ENCODE measurements around the gene PGAP6.
"Not testable (repeated sequence)": the region's sequence is repeated elsewhere in the genome, so short reads cannot be mapped to it uniquely, and the experiment has no call there.

PGAP6 gene

DNA sequence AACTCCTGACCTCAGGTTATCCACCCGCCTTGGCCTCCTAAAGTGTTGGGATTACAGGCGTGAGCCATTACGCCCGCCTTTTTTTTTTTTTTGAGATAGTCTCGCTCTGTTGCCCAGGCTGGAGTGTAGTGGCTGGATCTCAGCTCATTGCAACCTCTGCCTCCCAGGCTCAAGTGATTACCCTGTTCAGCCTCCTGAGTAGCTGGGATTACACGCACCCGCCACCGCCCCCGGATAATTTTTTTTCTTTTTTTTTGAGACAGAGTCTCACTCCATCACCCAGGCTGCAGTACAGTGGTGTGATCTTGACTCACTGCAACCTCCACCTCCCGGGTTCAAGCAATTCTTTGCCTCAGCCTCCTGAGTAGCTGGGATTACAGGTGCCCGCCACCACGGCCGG, 40.4 kb upstream of the PGAP6 start:
- H3K27ac ChIP-seq (ENCODE audit: low read depth in 2 of 2, low read length in 2 of 2); H3K36me3 ChIP-seq (ENCODE audit: control insufficient read depth in 2 of 2, insufficient read depth in 2 of 2, low read length in 2 of 2): not testable (repeated sequence)

DNA sequence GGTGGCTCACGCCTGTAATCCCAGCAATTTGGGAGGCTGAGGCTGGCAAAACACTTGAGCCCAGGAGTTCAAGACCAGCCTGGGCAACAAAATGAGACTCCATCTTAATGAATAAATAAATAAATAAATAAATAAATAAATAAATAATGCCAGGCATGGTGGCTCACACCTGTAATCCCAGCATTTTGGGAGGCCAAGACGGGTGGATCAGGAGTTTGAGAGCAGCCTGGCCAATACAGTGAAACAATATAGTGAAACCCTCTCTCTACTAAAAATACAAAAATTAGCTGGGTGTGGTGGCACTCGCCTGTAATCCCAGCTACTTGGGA, 33.4 kb upstream of the PGAP6 start:
- not testable (repeated sequence) for H3K27ac ChIP-seq (ENCODE audit: low read depth in 2 of 2, low read length in 2 of 2); H3K4me3 ChIP-seq (ENCODE audit: low read length in 2 of 2); H3K4me1 ChIP-seq (ENCODE audit: control insufficient read depth in 2 of 2, insufficient read depth in 2 of 2, low read length in 2 of 2); H3K9ac ChIP-seq (ENCODE audit: low read depth in 1 of 2, low read length in 2 of 2); H3K9me3 ChIP-seq (ENCODE audit: control insufficient read depth in 2 of 2, low read length in 2 of 2); H3K27me3 ChIP-seq (ENCODE audit: control insufficient read depth in 2 of 2, insufficient read depth in 2 of 2, low read length in 2 of 2); H3K36me3 ChIP-seq (ENCODE audit: control insufficient read depth in 2 of 2, insufficient read depth in 2 of 2, low read length in 2 of 2)

More for the DNA sequence above, 40.4 kb upstream of the PGAP6 start:
- H3K9me3 ChIP-seq (ENCODE audit: control insufficient read depth in 2 of 2, low read length in 2 of 2); H3K27me3 ChIP-seq (ENCODE audit: control insufficient read depth in 2 of 2, insufficient read depth in 2 of 2, low read length in 2 of 2); H3K9ac ChIP-seq (ENCODE audit: low read depth in 1 of 2, low read length in 2 of 2); H3K4me3 ChIP-seq (ENCODE audit: low read length in 2 of 2): not testable (repeated sequence)
- peaks cover 11 to 21% of the 10 kb centered on the region in 2 donors for H3K4me1 ChIP-seq (ENCODE audit: control insufficient read depth in 2 of 2, insufficient read depth in 2 of 2, low read length in 2 of 2)

DNA sequence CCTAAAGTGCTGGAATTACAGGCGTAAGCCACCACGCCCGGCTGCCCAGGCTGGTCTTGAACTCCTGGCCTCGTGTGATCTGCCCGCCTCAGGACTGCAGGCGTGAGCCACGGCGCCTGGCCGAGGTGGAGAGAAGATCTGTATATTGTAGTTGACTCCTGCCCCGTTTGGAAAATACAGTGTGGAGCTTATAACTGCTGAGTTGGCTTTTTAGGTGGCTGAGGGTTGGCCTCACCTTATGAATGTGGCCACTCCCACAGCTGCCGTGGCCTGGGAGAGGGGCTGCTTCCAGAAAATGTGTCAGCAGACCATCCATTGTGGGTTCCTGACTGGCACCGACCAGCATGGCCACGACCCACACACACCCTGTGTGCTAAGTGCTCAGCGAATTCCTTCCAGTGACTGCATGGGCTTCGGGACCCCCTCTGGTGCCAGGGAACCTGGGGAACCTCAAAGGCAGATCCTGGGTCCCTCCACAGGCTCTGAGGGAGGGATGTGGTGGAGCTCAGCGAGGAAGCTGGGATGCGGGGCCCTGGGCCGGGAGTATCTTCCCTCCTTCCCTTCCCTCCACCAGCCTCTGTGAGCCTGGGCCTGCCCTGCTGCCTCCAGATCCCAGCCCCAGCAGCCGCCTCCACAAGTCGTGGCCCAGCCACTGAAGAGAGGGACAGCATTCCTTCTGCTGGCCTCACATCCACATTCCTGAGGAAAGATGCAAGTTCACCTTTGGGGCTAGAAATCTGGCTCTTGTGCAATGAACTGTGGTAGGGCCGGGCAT, 32.8 kb upstream of the PGAP6 start:
- Histone ChIP-seq H3K27me3 (ENCODE audit: control insufficient read depth in 2 of 2, insufficient read depth in 2 of 2, low read length in 2 of 2) (no peaks in the 10 kb centered on the region), H3K36me3 (ENCODE audit: control insufficient read depth in 2 of 2, insufficient read depth in 2 of 2, low read length in 2 of 2) (peaks cover 6 to 13% of the 10 kb centered on the region in 2 donors), H3K4me1 (ENCODE audit: control insufficient read depth in 2 of 2, insufficient read depth in 2 of 2, low read length in 2 of 2) (no peaks in the 10 kb centered on the region), H3K27ac (ENCODE audit: low read depth in 2 of 2, low read length in 2 of 2) (no peak overlapping the region), H3K4me3 (ENCODE audit: low read length in 2 of 2) (no peak overlapping the region), H3K9ac (ENCODE audit: low read depth in 1 of 2, low read length in 2 of 2) (no peak overlapping the region), H3K9me3 (ENCODE audit: control insufficient read depth in 2 of 2, low read length in 2 of 2) (no peaks in the 10 kb centered on the region)

DNA sequence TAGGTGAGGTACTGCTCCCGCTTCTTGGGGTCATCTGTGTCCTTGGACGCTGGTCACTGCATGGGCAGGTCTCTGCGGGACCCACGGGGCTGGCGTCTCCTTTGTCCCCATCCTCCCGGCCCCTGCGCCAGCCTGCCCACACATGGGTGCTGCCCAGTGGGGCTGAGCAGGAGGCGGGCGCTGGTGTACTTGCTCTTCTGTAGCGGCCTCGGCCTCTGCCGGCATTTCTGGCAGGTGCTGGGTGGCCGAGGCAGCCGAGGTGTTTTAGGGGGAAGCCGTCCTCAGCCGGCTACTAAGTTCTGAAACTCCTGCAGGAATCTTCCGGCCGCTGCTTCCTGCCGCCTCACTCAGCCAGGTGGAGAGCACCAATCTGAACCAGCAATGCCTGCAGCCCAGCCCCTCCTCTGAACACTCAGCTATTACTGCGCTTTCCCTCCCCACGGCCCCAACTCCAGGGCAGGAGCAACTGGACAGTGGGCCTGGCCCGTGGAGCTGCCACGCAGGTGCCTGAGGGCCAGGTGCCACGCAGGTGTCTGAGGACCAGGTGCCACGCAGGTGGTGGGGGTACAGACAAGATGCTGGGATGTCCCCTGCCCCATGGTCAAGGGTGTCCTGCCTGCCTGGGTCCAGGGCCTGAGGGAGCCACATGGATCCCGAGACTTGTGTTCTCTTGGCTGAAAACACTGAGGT, 29.9 kb upstream of the PGAP6 start:
- no peak overlapping the region for H3K27ac ChIP-seq (ENCODE audit: low read depth in 2 of 2, low read length in 2 of 2)
- no peaks in the 10 kb centered on the region for H3K9me3 ChIP-seq (ENCODE audit: control insufficient read depth in 2 of 2, low read length in 2 of 2)
- H3K9ac ChIP-seq (ENCODE audit: low read depth in 1 of 2, low read length in 2 of 2), result no peak overlapping the region
- H3K27me3 ChIP-seq (ENCODE audit: control insufficient read depth in 2 of 2, insufficient read depth in 2 of 2, low read length in 2 of 2), result no peaks in the 10 kb centered on the region
- peaks cover 6 to 14% of the 10 kb centered on the region in 2 donors for H3K36me3 ChIP-seq (ENCODE audit: control insufficient read depth in 2 of 2, insufficient read depth in 2 of 2, low read length in 2 of 2)
- H3K4me1 ChIP-seq (ENCODE audit: control insufficient read depth in 2 of 2, insufficient read depth in 2 of 2, low read length in 2 of 2), result no peaks in the 10 kb centered on the region
- H3K4me3 ChIP-seq (ENCODE audit: low read length in 2 of 2), result no peak overlapping the region

DNA sequence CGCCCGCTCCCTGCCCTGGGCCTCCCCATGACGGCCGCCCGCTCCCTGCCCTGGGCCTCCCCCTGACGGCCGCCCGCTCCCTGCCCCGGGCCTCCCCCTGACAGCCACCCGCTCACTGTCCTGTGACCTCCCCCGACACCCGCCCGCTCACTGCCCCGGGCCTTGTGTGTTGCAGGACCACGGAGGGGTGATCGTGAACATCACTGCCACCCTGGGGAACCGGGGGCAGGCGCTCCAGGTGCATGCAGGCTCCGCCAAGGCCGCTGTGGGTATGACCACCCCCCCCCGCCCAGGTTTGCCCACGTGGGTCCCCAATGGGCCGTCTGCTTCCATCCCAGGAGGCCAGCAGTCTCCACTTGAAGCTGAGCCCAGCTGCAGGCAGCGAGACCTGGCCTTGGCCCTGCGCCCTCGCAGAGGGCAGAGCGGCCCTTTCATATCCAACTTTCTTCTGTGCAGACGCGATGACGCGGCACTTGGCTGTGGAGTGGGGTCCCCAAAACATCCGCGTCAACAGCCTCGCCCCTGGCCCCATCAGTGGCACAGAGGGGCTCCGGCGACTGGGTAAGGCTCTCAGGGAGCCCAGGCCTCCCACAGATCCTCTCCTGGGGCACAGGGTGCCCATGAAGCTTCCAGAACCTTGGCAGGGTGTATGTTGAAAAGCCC, 28.9 kb upstream of the PGAP6 start:
- no peak overlapping the region for H3K4me3 ChIP-seq (ENCODE audit: low read length in 2 of 2)
- H3K27ac ChIP-seq (ENCODE audit: low read depth in 2 of 2, low read length in 2 of 2), result no peak overlapping the region
- H3K9me3 ChIP-seq (ENCODE audit: control insufficient read depth in 2 of 2, low read length in 2 of 2), result no peaks in the 10 kb centered on the region
- peaks cover 6 to 14% of the 10 kb centered on the region in 2 donors for H3K36me3 ChIP-seq (ENCODE audit: control insufficient read depth in 2 of 2, insufficient read depth in 2 of 2, low read length in 2 of 2)
- H3K27me3 ChIP-seq (ENCODE audit: control insufficient read depth in 2 of 2, insufficient read depth in 2 of 2, low read length in 2 of 2), result no peaks in the 10 kb centered on the region
- H3K4me1 ChIP-seq (ENCODE audit: control insufficient read depth in 2 of 2, insufficient read depth in 2 of 2, low read length in 2 of 2), result no peaks in the 10 kb centered on the region
- H3K9ac ChIP-seq (ENCODE audit: low read depth in 1 of 2, low read length in 2 of 2), result no peak overlapping the region

DNA sequence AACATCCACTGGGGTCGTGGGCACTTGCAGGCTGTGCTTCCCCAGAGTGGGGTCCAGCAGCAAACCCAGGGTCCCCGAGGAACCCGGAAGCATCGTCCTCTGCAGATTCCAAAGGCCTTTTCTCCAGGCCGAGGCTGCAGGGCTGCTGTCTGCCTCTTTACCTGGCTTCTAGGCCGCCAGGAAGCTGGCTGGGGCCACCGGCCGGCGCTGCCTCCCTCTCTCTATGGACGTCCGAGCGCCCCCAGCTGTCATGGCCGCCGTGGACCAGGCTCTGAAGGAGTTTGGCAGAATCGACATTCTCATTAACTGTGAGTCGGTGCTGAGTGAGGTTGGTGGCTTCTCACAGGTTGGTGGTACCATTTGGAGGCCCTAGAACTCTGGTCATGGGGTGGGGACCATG, 25.5 kb upstream of the PGAP6 start:
- Histone ChIP-seq H3K27me3 (ENCODE audit: control insufficient read depth in 2 of 2, insufficient read depth in 2 of 2, low read length in 2 of 2) (no peaks in the 10 kb centered on the region), H3K4me1 (ENCODE audit: control insufficient read depth in 2 of 2, insufficient read depth in 2 of 2, low read length in 2 of 2) (no peaks in the 10 kb centered on the region), H3K36me3 (ENCODE audit: control insufficient read depth in 2 of 2, insufficient read depth in 2 of 2, low read length in 2 of 2) (peaks cover 6 to 14% of the 10 kb centered on the region in 2 donors), H3K27ac (ENCODE audit: low read depth in 2 of 2, low read length in 2 of 2) (no peak overlapping the region), H3K9me3 (ENCODE audit: control insufficient read depth in 2 of 2, low read length in 2 of 2) (no peaks in the 10 kb centered on the region), H3K4me3 (ENCODE audit: low read length in 2 of 2) (no peak overlapping the region), H3K9ac (ENCODE audit: low read depth in 1 of 2, low read length in 2 of 2) (no peak overlapping the region)

DNA sequence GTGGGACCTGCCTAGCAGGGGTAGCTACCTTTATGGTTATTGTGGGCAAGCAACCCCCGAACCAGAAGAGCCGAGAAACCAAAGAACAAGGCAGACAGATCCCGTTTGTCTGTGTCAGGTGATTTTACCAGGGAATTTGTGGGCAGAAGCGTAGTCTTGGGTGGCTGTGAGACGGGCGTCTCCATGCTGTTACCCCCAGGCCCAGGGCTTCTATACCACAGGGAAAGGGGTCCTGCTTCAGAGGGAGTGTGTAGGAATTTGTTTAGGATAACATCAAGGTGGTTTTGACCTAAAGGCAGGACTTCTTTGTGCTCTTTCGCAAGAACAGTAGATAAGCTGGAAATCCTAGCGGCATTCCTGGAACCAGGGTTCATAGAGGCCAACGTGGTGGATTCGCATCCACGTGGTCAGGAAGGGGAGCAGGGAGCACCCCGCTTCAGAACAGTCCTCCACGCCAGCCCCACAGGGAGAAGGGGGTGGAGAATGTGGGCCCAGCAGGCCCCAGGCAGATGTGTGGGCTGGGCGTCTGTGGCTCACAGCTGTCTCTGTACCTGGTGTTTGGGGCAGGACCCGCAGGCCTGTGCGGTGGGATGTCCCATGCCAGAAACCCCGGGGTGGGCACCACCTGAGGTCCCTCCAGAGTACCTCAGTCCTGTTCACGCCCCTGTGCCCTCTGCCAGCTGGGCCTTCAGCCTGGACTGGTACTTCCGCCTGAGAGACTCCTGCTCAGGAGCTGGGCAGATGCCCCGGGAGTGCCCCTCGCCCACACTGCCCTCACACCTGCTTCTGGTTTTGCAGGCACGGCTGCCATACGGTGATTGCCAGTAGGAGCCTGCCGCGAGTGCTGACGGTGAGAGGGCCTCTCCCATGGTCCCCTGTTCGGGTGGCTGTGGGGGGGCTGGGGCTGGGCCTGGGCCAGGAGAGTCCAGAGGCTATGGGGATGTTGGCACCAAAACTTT, 24.0 kb upstream of the PGAP6 start:
- H3K27ac ChIP-seq (ENCODE audit: low read depth in 2 of 2, low read length in 2 of 2), result no peak overlapping the region

DNA sequence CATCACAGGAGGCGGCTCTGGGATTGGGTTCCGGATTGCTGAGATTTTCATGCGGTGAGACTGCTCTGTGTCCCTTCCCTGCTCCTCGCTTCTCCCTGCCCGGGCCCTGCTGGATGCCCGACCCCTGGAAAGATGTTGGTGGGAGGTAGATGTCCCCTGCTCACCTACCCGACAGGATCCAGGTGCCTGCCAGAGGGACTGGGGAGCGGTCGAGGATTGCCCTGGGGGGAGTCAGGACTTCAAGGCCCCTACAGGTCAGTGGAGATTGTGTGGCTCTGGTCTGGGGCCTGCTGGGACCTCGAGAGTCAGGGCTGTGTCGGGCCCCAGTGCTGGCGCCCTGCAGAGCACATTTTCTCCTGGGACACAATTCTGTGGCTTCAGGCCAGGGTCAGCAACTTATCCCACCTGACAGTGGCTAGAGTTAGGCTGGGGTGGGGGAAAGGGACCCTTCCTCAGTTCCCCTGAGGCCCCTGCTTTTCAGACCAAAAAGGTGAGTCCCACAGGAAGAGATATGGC, 23.3 kb upstream of the PGAP6 start:
- no peaks in the 10 kb centered on the region for H3K27me3 ChIP-seq (ENCODE audit: control insufficient read depth in 2 of 2, insufficient read depth in 2 of 2, low read length in 2 of 2)
- no peak overlapping the region for H3K27ac ChIP-seq (ENCODE audit: low read depth in 2 of 2, low read length in 2 of 2)
- no peak overlapping the region for H3K9ac ChIP-seq (ENCODE audit: low read depth in 1 of 2, low read length in 2 of 2)
- H3K4me1 ChIP-seq (ENCODE audit: control insufficient read depth in 2 of 2, insufficient read depth in 2 of 2, low read length in 2 of 2), result peaks cover 4 to 7% of the 10 kb centered on the region in 2 donors
- no peak overlapping the region for H3K4me3 ChIP-seq (ENCODE audit: low read length in 2 of 2)
- H3K9me3 ChIP-seq (ENCODE audit: control insufficient read depth in 2 of 2, low read length in 2 of 2), result no peaks in the 10 kb centered on the region
- peaks cover 0 to 6% of the 10 kb centered on the region in 2 donors for H3K36me3 ChIP-seq (ENCODE audit: control insufficient read depth in 2 of 2, insufficient read depth in 2 of 2, low read length in 2 of 2)

More for the DNA sequence above, 24.0 kb upstream of the PGAP6 start:
- H3K36me3 ChIP-seq (ENCODE audit: control insufficient read depth in 2 of 2, insufficient read depth in 2 of 2, low read length in 2 of 2), result peaks cover 0 to 8% of the 10 kb centered on the region in 2 donors
- H3K9ac ChIP-seq (ENCODE audit: low read depth in 1 of 2, low read length in 2 of 2), result no peak overlapping the region
- H3K4me1 ChIP-seq (ENCODE audit: control insufficient read depth in 2 of 2, insufficient read depth in 2 of 2, low read length in 2 of 2), result peaks cover under 1 to 1% of the 10 kb centered on the region in 2 donors
- H3K9me3 ChIP-seq (ENCODE audit: control insufficient read depth in 2 of 2, low read length in 2 of 2), result no peaks in the 10 kb centered on the region
- H3K27me3 ChIP-seq (ENCODE audit: control insufficient read depth in 2 of 2, insufficient read depth in 2 of 2, low read length in 2 of 2), result no peaks in the 10 kb centered on the region
- H3K4me3 ChIP-seq (ENCODE audit: low read length in 2 of 2), result no peak overlapping the region

DNA sequence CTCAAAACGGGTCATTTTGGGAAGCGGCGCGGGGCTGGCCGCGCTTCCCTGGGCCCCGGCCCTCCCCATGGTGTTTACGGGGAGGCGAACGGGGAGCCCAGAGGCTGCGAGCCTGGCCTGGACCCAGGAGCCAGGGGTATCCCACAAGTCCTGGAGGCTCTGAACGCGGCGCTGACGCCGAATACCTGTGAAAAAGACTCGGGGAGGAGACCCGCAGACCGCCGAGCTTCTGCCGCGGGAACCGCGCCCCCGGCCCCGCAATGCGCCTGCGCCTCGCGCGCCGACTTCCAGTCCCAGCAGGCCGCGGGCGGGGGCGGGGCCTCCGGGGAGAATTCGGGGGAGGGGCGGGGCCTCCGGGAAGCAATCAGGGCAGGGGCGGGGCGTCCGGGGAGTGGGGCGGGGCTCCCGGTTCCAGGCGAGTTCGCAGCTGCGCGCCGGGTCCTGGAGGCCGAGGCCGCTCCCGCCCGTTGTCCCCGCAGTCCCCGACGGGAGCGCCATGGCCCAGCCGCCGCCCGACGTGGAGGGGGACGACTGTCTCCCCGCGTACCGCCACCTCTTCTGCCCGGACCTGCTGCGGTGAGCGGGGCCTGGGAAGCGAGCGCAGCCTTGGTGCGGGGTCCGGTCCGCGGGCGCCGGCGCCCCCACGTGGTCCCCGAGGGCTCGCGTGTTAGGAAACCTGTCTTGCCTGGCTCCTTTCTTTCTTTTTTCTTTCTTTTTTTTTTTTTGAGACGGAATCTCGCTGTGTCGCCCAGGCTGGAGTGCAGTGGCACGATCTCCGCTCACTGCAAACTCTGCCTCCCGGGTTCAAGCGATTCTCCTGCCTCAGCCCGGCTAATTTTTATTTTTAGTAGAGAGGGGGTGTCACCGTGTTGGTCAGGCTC, 19.9 kb upstream of the PGAP6 start, which contains the start of gene DECR2:
Gene DECR2 (plus strand): TSS at position 418 of the 881 bp plus-strand sequence. CDS start 79 bp downstream, at position 497.
- Histone ChIP-seq H3K4me3 (ENCODE audit: low read length in 2 of 2) (peak within 1 kb of the TSS; percentile 79 to 89), H3K27me3 (ENCODE audit: control insufficient read depth in 2 of 2, insufficient read depth in 2 of 2, low read length in 2 of 2) (no peaks in the 10 kb centered on the region), H3K9ac (ENCODE audit: low read depth in 1 of 2, low read length in 2 of 2) (peak within 1 kb of the TSS; percentile 80 to 87), H3K4me1 (ENCODE audit: control insufficient read depth in 2 of 2, insufficient read depth in 2 of 2, low read length in 2 of 2) (peaks cover 4 to 12% of the 10 kb centered on the region in 2 donors), H3K27ac (ENCODE audit: low read depth in 2 of 2, low read length in 2 of 2) (peak within 1 kb of the TSS; percentile 91 to 92), H3K36me3 (ENCODE audit: control insufficient read depth in 2 of 2, insufficient read depth in 2 of 2, low read length in 2 of 2) (peaks cover 0 to 4% of the 10 kb centered on the region in 2 donors), H3K9me3 (ENCODE audit: control insufficient read depth in 2 of 2, low read length in 2 of 2) (no peaks in the 10 kb centered on the region)
